PFSK-1 (cell line): ENCODE results near the gene DNAH1.

Experiments used
- FOXP2 ChIP-seq: optimal IDR thresholded peaks from 2 replicates; pipeline ENCODE3; 2011; ENCODE audit warnings: borderline replicate concordance, control low read depth, inconsistent platforms; ENCODE audit not compliant: insufficient read depth; ENCODE audit errors: extremely low read length, extremely low read depth
- POLR2AphosphoS5 ChIP-seq: IDR thresholded peaks from 2 replicates; pipeline ENCODE4 v1.6.1; 2012; ENCODE audit warnings: low read depth, mild to moderate bottlenecking, control low read depth, low read length, moderate library complexity
- SIN3A ChIP-seq: IDR thresholded peaks from 2 replicates; pipeline ENCODE4 v1.6.1; 2012; ENCODE audit warnings: mild to moderate bottlenecking, low read length, moderate library complexity, borderline replicate concordance; ENCODE audit not compliant: insufficient read depth
- TAF1 ChIP-seq: IDR thresholded peaks from 2 replicates; pipeline ENCODE4 v1.6.1; 2012; ENCODE audit warnings: low read length, control low read depth, borderline replicate concordance; ENCODE audit not compliant: insufficient read depth
- TF ChIP-seq, protein P1 (sequence below), 2 experiments: IDR thresholded peaks; 2 replicates each; pipeline versions ENCODE4 v1.6.1 to v1.8.0; 2011 to 2012; ENCODE audit warnings: low read depth in 2 of 2, low read length in 2 of 2, control low read depth in 1 of 2, inconsistent platforms in 1 of 2, mild to moderate bottlenecking in 1 of 2, moderate library complexity in 1 of 2; ENCODE audit not compliant: insufficient read depth in 1 of 2

DNA sequence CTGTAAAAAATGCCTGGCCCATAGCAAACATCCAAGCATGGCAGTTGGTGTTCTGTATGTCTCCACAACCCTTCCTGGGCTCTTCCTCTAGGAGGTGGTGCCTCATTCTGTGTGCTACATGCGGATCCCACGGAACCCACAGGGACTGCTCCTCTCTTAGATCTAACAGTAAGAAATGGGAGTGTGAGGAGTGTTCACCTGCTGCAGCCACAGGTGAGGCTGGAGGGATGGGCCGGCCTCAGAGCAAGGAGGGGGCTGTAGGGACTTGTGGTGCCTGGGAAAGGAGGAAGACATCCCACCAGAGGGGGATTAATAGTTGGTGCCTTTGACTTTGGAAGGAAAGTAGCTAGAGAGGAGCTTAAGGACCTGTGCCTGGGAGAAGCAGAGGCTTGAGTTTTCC lies 106.5 kb downstream of the DNAH1 start:
- TF ChIP-seq TAF1 = no peak
- TF ChIP-seq, protein P1, sequence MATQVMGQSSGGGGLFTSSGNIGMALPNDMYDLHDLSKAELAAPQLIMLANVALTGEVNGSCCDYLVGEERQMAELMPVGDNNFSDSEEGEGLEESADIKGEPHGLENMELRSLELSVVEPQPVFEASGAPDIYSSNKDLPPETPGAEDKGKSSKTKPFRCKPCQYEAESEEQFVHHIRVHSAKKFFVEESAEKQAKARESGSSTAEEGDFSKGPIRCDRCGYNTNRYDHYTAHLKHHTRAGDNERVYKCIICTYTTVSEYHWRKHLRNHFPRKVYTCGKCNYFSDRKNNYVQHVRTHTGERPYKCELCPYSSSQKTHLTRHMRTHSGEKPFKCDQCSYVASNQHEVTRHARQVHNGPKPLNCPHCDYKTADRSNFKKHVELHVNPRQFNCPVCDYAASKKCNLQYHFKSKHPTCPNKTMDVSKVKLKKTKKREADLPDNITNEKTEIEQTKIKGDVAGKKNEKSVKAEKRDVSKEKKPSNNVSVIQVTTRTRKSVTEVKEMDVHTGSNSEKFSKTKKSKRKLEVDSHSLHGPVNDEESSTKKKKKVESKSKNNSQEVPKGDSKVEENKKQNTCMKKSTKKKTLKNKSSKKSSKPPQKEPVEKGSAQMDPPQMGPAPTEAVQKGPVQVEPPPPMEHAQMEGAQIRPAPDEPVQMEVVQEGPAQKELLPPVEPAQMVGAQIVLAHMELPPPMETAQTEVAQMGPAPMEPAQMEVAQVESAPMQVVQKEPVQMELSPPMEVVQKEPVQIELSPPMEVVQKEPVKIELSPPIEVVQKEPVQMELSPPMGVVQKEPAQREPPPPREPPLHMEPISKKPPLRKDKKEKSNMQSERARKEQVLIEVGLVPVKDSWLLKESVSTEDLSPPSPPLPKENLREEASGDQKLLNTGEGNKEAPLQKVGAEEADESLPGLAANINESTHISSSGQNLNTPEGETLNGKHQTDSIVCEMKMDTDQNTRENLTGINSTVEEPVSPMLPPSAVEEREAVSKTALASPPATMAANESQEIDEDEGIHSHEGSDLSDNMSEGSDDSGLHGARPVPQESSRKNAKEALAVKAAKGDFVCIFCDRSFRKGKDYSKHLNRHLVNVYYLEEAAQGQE (IDR thresholded peaks at IDR 0.05; ENCODE audit: insufficient read depth in 1 of 2, low read depth in 2 of 2, low read length in 2 of 2) = no peak
- TF ChIP-seq POLR2AphosphoS5 = no peak
- no peak for TF ChIP-seq SIN3A
- no peak for TF ChIP-seq FOXP2
